Keratinocyte (primary cell): ENCODE data around the gene FBXL14. TPM values are rescaled to one million over a fixed set of nuclear protein-coding genes. Genes with fewer than 3 reads are reported as not detected.

Experiments used
- DNase-seq: peaks from one replicate; pipeline ENCODE4 v3.0.0-alpha.2; 2011; ENCODE audit warnings: low read depth, missing footprints, low spot score
- FAIRE-seq: peaks from 2 replicates; lab custom pipeline; 2011; peaks lifted over from hg19 to GRCh38; lab: Jason Lieb, UNC
- H2AFZ ChIP-seq: 2 replicates; pipeline ENCODE4 v1.6.0; 2012; ENCODE audit warnings: low read length, control low read depth, inconsistent platforms; ENCODE audit not compliant: control insufficient read depth
- H3K27ac ChIP-seq: 2 replicates; pipeline ENCODE4 v1.5.1; 2011; ENCODE audit warnings: low read length; ENCODE audit not compliant: control insufficient read depth, insufficient read depth
- H3K27me3 ChIP-seq: 3 replicates; pipeline ENCODE4 v1.6.0; 2011; ENCODE audit warnings: low read length; ENCODE audit not compliant: control insufficient read depth, insufficient read depth; ENCODE audit errors: extremely low read depth
- H3K36me3 ChIP-seq, 2 experiments: 2 replicates in 1 of 2; 3 replicates in 1 of 2; pipeline ENCODE4 v1.5.1; 2011; ENCODE audit warnings: low read length in 2 of 2, mild to moderate bottlenecking in 1 of 2; ENCODE audit not compliant: control insufficient read depth in 2 of 2, insufficient read depth in 2 of 2; ENCODE audit errors: extremely low read depth in 1 of 2
- H3K4me1 ChIP-seq: 3 replicates; pipeline ENCODE4 v1.5.1; 2011; ENCODE audit warnings: low read length; ENCODE audit not compliant: control insufficient read depth, insufficient read depth; ENCODE audit errors: extremely low read depth
- H3K4me2 ChIP-seq: 3 replicates; pipeline ENCODE4 v1.6.0; 2011; ENCODE audit warnings: low read depth, low read length; ENCODE audit not compliant: control insufficient read depth, insufficient read depth; ENCODE audit errors: extremely low read depth
- H3K4me3 ChIP-seq, 3 experiments: fragments of 200-600 bp in 1 of 3; sonication (generic) in 1 of 3; 2 replicates in 2 of 3; 3 replicates in 1 of 3; pipeline ENCODE4 v1.5.1; 2011 to 2016; ENCODE audit warnings: low read length in 3 of 3, mild to moderate bottlenecking in 3 of 3, control low read depth in 2 of 3, inconsistent platforms in 1 of 3, low read depth in 1 of 3, mixed read lengths in 1 of 3, mixed run types in 1 of 3, moderate library complexity in 1 of 3; ENCODE audit not compliant: control insufficient read depth in 2 of 3, insufficient read depth in 2 of 3; ENCODE audit errors: extremely low read depth in 1 of 3
- H3K79me2 ChIP-seq: 2 replicates; pipeline ENCODE4 v1.6.0; 2012; ENCODE audit warnings: low read length; ENCODE audit not compliant: control insufficient read depth, insufficient read depth
- H3K9ac ChIP-seq: 3 replicates; pipeline ENCODE4 v1.6.0; 2011; ENCODE audit warnings: low read length; ENCODE audit not compliant: control insufficient read depth, insufficient read depth; ENCODE audit errors: extremely low read depth
- H3K9me1 ChIP-seq: 3 replicates; pipeline ENCODE4 v1.6.0; 2011; ENCODE audit warnings: low read length; ENCODE audit not compliant: control insufficient read depth, insufficient read depth; ENCODE audit errors: extremely low read depth
- H3K9me3 ChIP-seq: 2 replicates; pipeline ENCODE4 v1.5.1; 2012; ENCODE audit warnings: low read depth, low read length; ENCODE audit not compliant: control insufficient read depth
- H4K20me1 ChIP-seq: 3 replicates; pipeline ENCODE4 v1.6.0; 2011; ENCODE audit warnings: low read length; ENCODE audit not compliant: control insufficient read depth, insufficient read depth; ENCODE audit errors: extremely low read depth
- EZH2 ChIP-seq: IDR thresholded peaks from one replicate; pipeline ENCODE4 v1.6.1; 2012; ENCODE audit warnings: inconsistent platforms, mild to moderate bottlenecking, low read length, moderate library complexity
- dilution Hi-C: fragments of 300-500 bp; cut with MboI; formaldehyde crosslinking; loops from one replicate; pipeline ENCODE4 v1.7.0; 2020; ENCODE audit warnings: low sequenced_read_pairs; ENCODE audit not compliant: extremely low pct_ligation_motif_present
- polyA plus RNA-seq, 5 experiments: library from polyadenylated mRNA; depleted of rRNA in 3 of 5; stranded (reverse) in 3 of 5; stranded (forward) in 1 of 5; unstranded in 1 of 5; fragments of >200 nt; gene quantifications; 1 replicate in 1 of 5; 2 replicates in 3 of 5; 3 replicates in 1 of 5; pipeline versions ENCODE4 v1.2.1 to v1.2.3, GENCODE V29; 2011 to 2012; ENCODE audit warnings: missing spikeins in 2 of 5, low read depth in 1 of 5, low replicate concordance in 1 of 5
- TF ChIP-seq, protein P1 (sequence below), 3 experiments: IDR thresholded peaks in 1 of 3; conservative IDR thresholded peaks in 1 of 3; optimal IDR thresholded peaks in 1 of 3; 2 replicates in 2 of 3; 3 replicates in 1 of 3; pipeline versions ENCODE3 to v1.5.1; 2011; ENCODE audit warnings: low read length in 3 of 3, mild to moderate bottlenecking in 3 of 3, moderate library complexity in 2 of 3, control low read depth in 1 of 3, inconsistent platforms in 1 of 3; ENCODE audit not compliant: insufficient read depth in 2 of 3; ENCODE audit errors: extremely low read depth in 1 of 3

The FBXL14 gene
- polyA plus RNA-seq, 1 donor (not counting 4 experiments of a cell fraction or from before 2014, with no cell fraction given), result 1.8 TPM

DNA sequence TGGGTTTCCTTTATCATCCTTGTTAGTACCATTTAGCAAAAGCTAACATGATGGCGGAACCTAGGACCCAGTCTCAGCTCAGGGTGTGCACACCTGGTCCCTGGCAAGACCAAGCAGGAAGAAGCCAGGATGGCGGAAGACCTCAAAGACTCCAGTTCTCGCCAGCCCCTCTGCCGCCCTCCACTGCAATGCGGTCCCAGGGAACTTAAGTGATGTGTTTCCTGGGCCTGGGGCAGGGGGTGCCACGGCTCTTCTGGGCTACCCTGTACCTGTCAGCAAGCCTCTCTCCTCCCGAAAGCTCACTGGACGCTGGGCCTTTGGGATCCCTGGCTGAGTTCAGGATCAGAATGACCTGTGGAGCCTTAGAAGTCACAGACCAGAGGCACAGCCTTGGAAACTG is 71.3 kb downstream of the FBXL14 start:
- peaks cover 33% of the 10 kb centered on the region for H3K4me1 ChIP-seq
- DNase-seq, result no peak
- H3K9me3 ChIP-seq, result no peaks in the 10 kb centered on the region
- no peak for TF ChIP-seq EZH2
- TF ChIP-seq, protein P1, sequence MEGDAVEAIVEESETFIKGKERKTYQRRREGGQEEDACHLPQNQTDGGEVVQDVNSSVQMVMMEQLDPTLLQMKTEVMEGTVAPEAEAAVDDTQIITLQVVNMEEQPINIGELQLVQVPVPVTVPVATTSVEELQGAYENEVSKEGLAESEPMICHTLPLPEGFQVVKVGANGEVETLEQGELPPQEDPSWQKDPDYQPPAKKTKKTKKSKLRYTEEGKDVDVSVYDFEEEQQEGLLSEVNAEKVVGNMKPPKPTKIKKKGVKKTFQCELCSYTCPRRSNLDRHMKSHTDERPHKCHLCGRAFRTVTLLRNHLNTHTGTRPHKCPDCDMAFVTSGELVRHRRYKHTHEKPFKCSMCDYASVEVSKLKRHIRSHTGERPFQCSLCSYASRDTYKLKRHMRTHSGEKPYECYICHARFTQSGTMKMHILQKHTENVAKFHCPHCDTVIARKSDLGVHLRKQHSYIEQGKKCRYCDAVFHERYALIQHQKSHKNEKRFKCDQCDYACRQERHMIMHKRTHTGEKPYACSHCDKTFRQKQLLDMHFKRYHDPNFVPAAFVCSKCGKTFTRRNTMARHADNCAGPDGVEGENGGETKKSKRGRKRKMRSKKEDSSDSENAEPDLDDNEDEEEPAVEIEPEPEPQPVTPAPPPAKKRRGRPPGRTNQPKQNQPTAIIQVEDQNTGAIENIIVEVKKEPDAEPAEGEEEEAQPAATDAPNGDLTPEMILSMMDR (optimal IDR thresholded peaks at IDR 0.05 in 1 of 3, IDR thresholded peaks at IDR 0.05 in 1 of 3, conservative IDR thresholded peaks at IDR 0.05 in 1 of 3; ENCODE audit: extremely low read depth in 1 of 3, insufficient read depth in 2 of 3, low read length in 3 of 3), result no peak
- no peak overlapping the region for H3K27ac ChIP-seq
- no peaks in the 10 kb centered on the region for H3K27me3 ChIP-seq
- H3K36me3 ChIP-seq, result no peaks in the 10 kb centered on the region
- H3K9ac ChIP-seq, result no peak overlapping the region
- no peak overlapping the region for H3K4me2 ChIP-seq
- no peak overlapping the region for H3K4me3 ChIP-seq
- no peak for FAIRE-seq
- no peaks in the 10 kb centered on the region for H3K9me1 ChIP-seq
- dilution Hi-C loops, result no loop called here
- no peak overlapping the region for H2AFZ ChIP-seq
- H4K20me1 ChIP-seq, result no peaks in the 10 kb centered on the region
- no peaks in the 10 kb centered on the region for H3K79me2 ChIP-seq

DNA sequence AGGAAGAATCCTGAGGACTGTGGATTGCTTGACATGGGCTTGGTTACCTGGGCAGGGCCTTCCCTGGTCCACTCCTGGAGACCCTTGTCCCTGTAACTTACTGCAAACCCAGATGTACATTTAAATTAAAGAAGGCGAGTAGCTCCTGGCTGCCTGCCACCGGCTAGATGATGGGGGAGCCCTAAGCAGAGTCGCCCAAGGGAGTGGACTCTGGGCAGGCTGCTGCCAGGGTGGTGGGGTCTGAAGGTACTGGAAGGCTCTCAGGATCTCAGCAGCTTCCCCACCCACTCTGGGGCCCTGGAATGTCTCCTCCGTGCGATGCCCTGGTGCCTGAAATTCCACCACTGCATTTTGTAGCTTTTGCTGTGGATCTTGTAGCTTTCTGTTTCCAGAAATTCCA is 74.7 kb downstream of the FBXL14 start:
- no peaks in the 10 kb centered on the region for H3K9me3 ChIP-seq
- no peaks in the 10 kb centered on the region for H3K36me3 ChIP-seq
- no peak for DNase-seq
- peak overlapping the region; percentile 38 to 68 (median 58) for H3K4me3 ChIP-seq
- H3K9me1 ChIP-seq, result no peaks in the 10 kb centered on the region
- no peak for FAIRE-seq
- no peak for TF ChIP-seq EZH2
- TF ChIP-seq, protein P1 (optimal IDR thresholded peaks at IDR 0.05 in 1 of 3, IDR thresholded peaks at IDR 0.05 in 1 of 3, conservative IDR thresholded peaks at IDR 0.05 in 1 of 3; ENCODE audit: extremely low read depth in 1 of 3, insufficient read depth in 2 of 3, low read length in 3 of 3), result no peak
- peak overlapping the region; percentile 84 for H3K4me2 ChIP-seq
- no peak overlapping the region for H2AFZ ChIP-seq
- no peaks in the 10 kb centered on the region for H3K27me3 ChIP-seq
- H3K27ac ChIP-seq, result peak overlapping the region; percentile 71
- H3K4me1 ChIP-seq, result peaks cover 31% of the 10 kb centered on the region
- H3K9ac ChIP-seq, result peak overlapping the region; percentile 35
- no peaks in the 10 kb centered on the region for H4K20me1 ChIP-seq
- no peaks in the 10 kb centered on the region for H3K79me2 ChIP-seq
- dilution Hi-C loops, result no loop called here
